HCT116 (cell line): ENCODE measurements around the gene HIPK2. TPM values are rescaled to one million over a fixed set of nuclear protein-coding genes. Genes with fewer than 3 reads are reported as not detected.

Experiments
- ATAC-seq: fragments of 200-7000 bp; cut with Tn5 transposase; 2 replicates; pipeline ENCODE4 v1.9.1; 2020; ENCODE audit warnings: mild to moderate bottlenecking, moderate library complexity
- BruUV-seq: library from RNA; stranded (reverse); fragments of 400-500 nt; replicated peaks from 2 replicates; lab custom pipeline; 2021; lab: Mats Ljungman, UMichigan
- CTCF ChIA-PET: fragments of 300-600 bp; sonication (Branson Sonifier 250); formaldehyde crosslinking; loops from one replicate; lab custom pipeline; 2021; ENCODE audit warnings: antibody characterized with exemption; lab: Charles Lee
- POLR2A ChIA-PET: fragments of 300-600, 350-600 bp; sonication (Branson Sonifier 250); formaldehyde crosslinking; loops from one replicate; lab custom pipeline; 2021; ENCODE audit warnings: antibody characterized with exemption; lab: Charles Lee
- RAD21 ChIA-PET, 2 experiments: fragments of 300-600 bp; sonication (Branson Sonifier 250); formaldehyde crosslinking; loops; one replicate each; lab custom pipeline; 2023; ENCODE audit warnings: low total read pairs in 2 of 2; ENCODE audit not compliant: uncharacterized antibody in 2 of 2, unreplicated experiment in 2 of 2, low non-redundant PET in 1 of 2; lab: Charles Lee
- DNase-seq: peaks from one replicate; pipeline ENCODE4 v3.0.0-alpha.2; 2010; ENCODE audit warnings: low read depth, low spot score
- H2AFZ ChIP-seq: fragments of 200-600 bp; shearing (Covaris generic), sonication (generic); 2 replicates; pipeline ENCODE4 v1.6.1; 2017; ENCODE audit warnings: low read depth, mixed run types, mixed read lengths, antibody characterized with exemption, low read length; ENCODE audit not compliant: poor library complexity, severe bottlenecking
- H3K27ac ChIP-seq: 2 replicates; pipeline ENCODE4 v1.5.1; 2012; ENCODE audit warnings: low read depth, low read length
- H3K27me3 ChIP-seq: fragments of 200-600 bp; sonication (generic); 2 replicates; pipeline ENCODE4 v1.6.1; 2016; ENCODE audit warnings: mixed run types, low read length, mixed read lengths; ENCODE audit not compliant: insufficient read depth
- H3K36me3 ChIP-seq, 2 experiments: fragments of 200-500 bp in 1 of 2; fragments of 200-600 bp in 1 of 2; sonication (Bioruptor generic) in 1 of 2; sonication (generic) in 1 of 2; 2 replicates each; pipeline versions ENCODE4 v1.5.1 to v1.6.1; 2014 to 2016; ENCODE audit warnings: low read length in 2 of 2, inconsistent platforms in 1 of 2, mixed read lengths in 1 of 2, mixed run types in 1 of 2; ENCODE audit not compliant: insufficient read depth in 2 of 2, control insufficient read depth in 1 of 2
- H3K4me1 ChIP-seq, 2 experiments: fragments of 200-600 bp in 1 of 2; sonication (generic) in 1 of 2; 2 replicates each; pipeline versions ENCODE4 v1.5.1 to v1.6.1; 2012 to 2017; ENCODE audit warnings: low read length in 2 of 2, inconsistent platforms in 1 of 2, mild to moderate bottlenecking in 1 of 2, mixed read lengths in 1 of 2, mixed run types in 1 of 2, moderate library complexity in 1 of 2; ENCODE audit not compliant: insufficient read depth in 2 of 2, control insufficient read depth in 1 of 2
- H3K4me2 ChIP-seq: fragments of 200-600 bp; sonication (generic); 2 replicates; pipeline ENCODE4 v1.6.1; 2017; ENCODE audit warnings: mixed run types, low read length, mixed read lengths
- H3K4me3 ChIP-seq, 2 experiments: fragments of 200-600 bp in 1 of 2; sonication (generic) in 1 of 2; replicated peaks in 1 of 2; 2 replicates each; pipeline ENCODE4 v1.5.1; 2011 to 2016; ENCODE audit warnings: low read length in 2 of 2, control low read depth in 1 of 2, low read depth in 1 of 2, mild to moderate bottlenecking in 1 of 2, mixed read lengths in 1 of 2, mixed run types in 1 of 2
- H3K79me2 ChIP-seq: fragments of 200-600 bp; sonication (generic); 2 replicates; pipeline ENCODE4 v1.6.1; 2017; ENCODE audit warnings: mild to moderate bottlenecking, mixed run types, low read length, moderate library complexity, mixed read lengths; ENCODE audit not compliant: insufficient read depth
- H3K9ac ChIP-seq: fragments of 200-600 bp; sonication (generic); 2 replicates; pipeline ENCODE4 v1.6.1; 2016; ENCODE audit warnings: low read length, mixed read lengths
- H3K9me2 ChIP-seq: fragments of 200-600 bp; sonication (generic), shearing (Covaris generic); 2 replicates; pipeline ENCODE4 v1.6.1; 2017; ENCODE audit warnings: mixed run types, mild to moderate bottlenecking, moderate library complexity; ENCODE audit not compliant: insufficient read depth
- H3K9me3 ChIP-seq, 2 experiments: fragments of 200-500 bp in 1 of 2; fragments of 200-600 bp in 1 of 2; sonication (Bioruptor generic) in 1 of 2; sonication (generic) in 1 of 2; 2 replicates each; pipeline ENCODE4 v1.6.1; 2014 to 2017; ENCODE audit warnings: low read length in 2 of 2, mixed read lengths in 2 of 2, inconsistent platforms in 1 of 2, low read depth in 1 of 2, mild to moderate bottlenecking in 1 of 2, mixed run types in 1 of 2, moderate library complexity in 1 of 2; ENCODE audit not compliant: control insufficient read depth in 1 of 2, insufficient read depth in 1 of 2
- H4K20me1 ChIP-seq: fragments of 200-600 bp; sonication (generic), shearing (Covaris generic); 2 replicates; pipeline ENCODE4 v1.6.1; 2017; ENCODE audit warnings: mixed run types, mild to moderate bottlenecking, moderate library complexity; ENCODE audit not compliant: insufficient read depth
- ELF1 ChIP-seq: IDR thresholded peaks from 2 replicates; pipeline ENCODE4 v1.6.1; 2012; ENCODE audit warnings: low read depth, borderline replicate concordance
- EZH2phosphoT487 ChIP-seq: fragments of 200-600 bp; IDR thresholded peaks from 2 replicates; pipeline ENCODE4 v1.6.1; 2018; ENCODE audit warnings: antibody characterized with exemption, borderline replicate concordance
- FOSL1 ChIP-seq: IDR thresholded peaks from 2 replicates; pipeline ENCODE4 v1.6.1; 2012; ENCODE audit warnings: low read depth
- JUND ChIP-seq: IDR thresholded peaks from 2 replicates; pipeline ENCODE4 v1.6.1; 2012
- POLR2AphosphoS5 ChIP-seq: IDR thresholded peaks from 2 replicates; pipeline ENCODE4 v1.6.1; 2011; ENCODE audit warnings: mild to moderate bottlenecking, low read depth, low read length, moderate library complexity
- RAD21 ChIP-seq: IDR thresholded peaks from 2 replicates; pipeline ENCODE4 v1.6.1; 2012; ENCODE audit warnings: low read depth, mild to moderate bottlenecking
- SIN3A ChIP-seq: IDR thresholded peaks from 2 replicates; pipeline ENCODE4 v1.6.1; 2012; ENCODE audit warnings: low read depth
- SP1 ChIP-seq: IDR thresholded peaks from 2 replicates; pipeline ENCODE4 v1.6.1; 2012; ENCODE audit warnings: low read depth
- SRF ChIP-seq: IDR thresholded peaks from 2 replicates; pipeline ENCODE4 v1.6.1; 2012; ENCODE audit warnings: low read depth
- TCF7L2 ChIP-seq: IDR thresholded peaks from 2 replicates; pipeline ENCODE4 v1.7.0; 2011; ENCODE audit warnings: borderline replicate concordance, inconsistent platforms; ENCODE audit not compliant: insufficient read depth, insufficient read length; ENCODE audit errors: extremely low read depth
- YY1 ChIP-seq: IDR thresholded peaks from 2 replicates; pipeline ENCODE4 v1.6.1; 2011; ENCODE audit warnings: low read length, low read depth, moderate library complexity, mild to moderate bottlenecking; ENCODE audit not compliant: insufficient replicate concordance; ENCODE audit errors: extremely low read depth
- ZNF274 ChIP-seq: fragments of 200-500 bp; sonication (Bioruptor generic); IDR thresholded peaks from 2 replicates; pipeline ENCODE4 v1.6.1; 2014; ENCODE audit warnings: mild to moderate bottlenecking, low read depth, low read length, inconsistent platforms
- intact Hi-C: fragments of 100-400 bp; cut with micrococcal nuclease; formaldehyde crosslinking; loops from 2 replicates; pipeline ENCODE4 v1.10.0; 2022
- total RNA-seq: library from RNA; stranded (reverse); gene quantifications from one replicate; pipeline ENCODE4 v1.2.1, GENCODE V29; 2021; ENCODE audit not compliant: unreplicated experiment
- TF ChIP-seq, protein P1 (sequence below): IDR thresholded peaks from 2 replicates; pipeline ENCODE4 v1.6.1; 2011; ENCODE audit warnings: mild to moderate bottlenecking, low read length, moderate library complexity; ENCODE audit not compliant: insufficient replicate concordance; ENCODE audit errors: extremely low read depth

Gene HIPK2
- total RNA-seq, 1 experiment from 2014 or later: 49.5 TPM

DNA sequence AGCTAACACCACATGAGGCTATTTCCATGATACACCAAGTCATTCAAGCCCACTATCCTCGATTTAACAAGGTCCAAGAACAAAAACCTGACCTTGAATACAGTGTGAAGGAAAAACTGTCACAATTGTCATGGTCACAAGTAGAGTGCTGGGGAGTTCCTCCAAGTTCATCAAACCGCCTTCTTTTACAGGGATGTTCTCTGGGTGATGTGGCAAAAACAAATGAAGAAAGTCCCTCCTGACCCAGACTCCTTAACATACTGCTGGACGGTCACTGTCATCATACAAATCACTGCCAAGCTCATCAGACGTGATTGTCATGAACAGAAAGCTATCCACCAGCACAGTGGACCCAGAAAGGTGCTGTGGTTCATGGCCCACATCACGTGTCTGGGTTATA is 28.9 kb downstream of the HIPK2 start:
- CTCF ChIA-PET: no interaction called here
- Histone ChIP-seq H3K27ac (no peak overlapping the region), H3K79me2 (peaks cover 76% of the 10 kb centered on the region), H3K9ac (no peak overlapping the region), H3K9me3 (no peaks in the 10 kb centered on the region), H2AFZ (no peak overlapping the region), H3K4me3 (no peak overlapping the region), H3K9me2 (no peaks in the 10 kb centered on the region), H3K4me1 (peaks cover 9 to 13% of the 10 kb centered on the region in 2 experiments), H3K36me3 (no peaks in the 10 kb centered on the region), H3K27me3 (no peaks in the 10 kb centered on the region), H4K20me1 (no peaks in the 10 kb centered on the region), H3K4me2 (no peak overlapping the region)
- intact Hi-C loops: no loop called here
- BruUV-seq: no TSS peak
- RAD21 ChIA-PET: no interaction called here
- POLR2A ChIA-PET: no interaction called here
- ATAC-seq (no peak), DNase-seq (no peak)
- no peak for TF ChIP-seq FOSL1
- no peak for TF ChIP-seq YY1
- TF ChIP-seq POLR2AphosphoS5: no peak
- TF ChIP-seq ZNF274: no peak
- no peak for TF ChIP-seq ELF1
- TF ChIP-seq RAD21: no peak
- no peak for TF ChIP-seq TCF7L2
- no peak for TF ChIP-seq EZH2phosphoT487
- TF ChIP-seq SRF: no peak
- no peak for TF ChIP-seq JUND
- TF ChIP-seq SIN3A: no peak
- TF ChIP-seq SP1: no peak

DNA sequence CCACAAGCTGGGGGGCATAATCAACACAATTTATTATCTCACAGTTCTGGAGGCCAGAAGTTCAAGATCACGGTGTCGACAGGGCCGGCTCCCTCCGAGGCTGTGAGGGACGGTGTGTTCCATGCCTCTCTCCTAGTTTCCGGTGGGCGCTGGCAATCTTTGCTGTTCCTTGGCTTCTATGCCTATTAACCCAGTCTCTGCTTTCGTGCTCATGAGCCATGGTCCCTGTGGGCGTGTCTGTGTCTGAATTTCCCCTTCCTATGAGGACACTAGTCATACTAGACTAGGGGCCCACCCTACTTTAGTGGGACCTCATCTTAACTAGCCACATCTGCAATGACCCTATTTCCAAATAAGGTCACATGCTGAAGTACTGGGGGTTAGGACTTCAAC is 29.4 kb downstream of the HIPK2 start:
- ChIA-PET CTCF (no interaction called here), POLR2A (no interaction called here)
- no peaks in the 10 kb centered on the region for H3K36me3 ChIP-seq

More for the DNA sequence above, 29.4 kb downstream of the HIPK2 start:
- Histone ChIP-seq H3K4me2 (no peak overlapping the region), H3K4me1 (peaks cover 4 to 7% of the 10 kb centered on the region in 2 experiments), H3K9ac (no peak overlapping the region), H4K20me1 (no peaks in the 10 kb centered on the region), H3K9me3 (no peaks in the 10 kb centered on the region), H2AFZ (no peak overlapping the region), H3K9me2 (no peaks in the 10 kb centered on the region), H3K27me3 (no peaks in the 10 kb centered on the region), H3K79me2 (peaks cover 80% of the 10 kb centered on the region), H3K27ac (no peak overlapping the region), H3K4me3 (no peak overlapping the region)
- BruUV-seq: no TSS peak
- TF ChIP-seq, protein P1, sequence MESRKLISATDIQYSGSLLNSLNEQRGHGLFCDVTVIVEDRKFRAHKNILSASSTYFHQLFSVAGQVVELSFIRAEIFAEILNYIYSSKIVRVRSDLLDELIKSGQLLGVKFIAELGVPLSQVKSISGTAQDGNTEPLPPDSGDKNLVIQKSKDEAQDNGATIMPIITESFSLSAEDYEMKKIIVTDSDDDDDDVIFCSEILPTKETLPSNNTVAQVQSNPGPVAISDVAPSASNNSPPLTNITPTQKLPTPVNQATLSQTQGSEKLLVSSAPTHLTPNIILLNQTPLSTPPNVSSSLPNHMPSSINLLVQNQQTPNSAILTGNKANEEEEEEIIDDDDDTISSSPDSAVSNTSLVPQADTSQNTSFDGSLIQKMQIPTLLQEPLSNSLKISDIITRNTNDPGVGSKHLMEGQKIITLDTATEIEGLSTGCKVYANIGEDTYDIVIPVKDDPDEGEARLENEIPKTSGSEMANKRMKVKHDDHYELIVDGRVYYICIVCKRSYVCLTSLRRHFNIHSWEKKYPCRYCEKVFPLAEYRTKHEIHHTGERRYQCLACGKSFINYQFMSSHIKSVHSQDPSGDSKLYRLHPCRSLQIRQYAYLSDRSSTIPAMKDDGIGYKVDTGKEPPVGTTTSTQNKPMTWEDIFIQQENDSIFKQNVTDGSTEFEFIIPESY: no peak
- TF ChIP-seq FOSL1: no peak
- intact Hi-C loops: no loop called here
- RAD21 ChIA-PET: no interaction called here
- DNase-seq (no peak), ATAC-seq (no peak)
